Osteoblast (primary cell): Measurements from ENCODE around the gene ZNF425. TPM values are rescaled to one million over a fixed set of nuclear protein-coding genes. Genes with fewer than 3 reads are reported as not detected.

Source experiments
- DNase-seq: peaks from one replicate; pipeline ENCODE4 v3.0.0; 2011; ENCODE audit warnings: low spot score, mixed read lengths; ENCODE audit not compliant: insufficient read length; ENCODE audit errors: missing footprints
- H2AFZ ChIP-seq: 2 replicates; pipeline ENCODE4 v1.6.0; 2011; ENCODE audit warnings: mild to moderate bottlenecking, low read length
- H3K27ac ChIP-seq: 2 replicates; pipeline ENCODE4 v1.5.1; 2011; ENCODE audit warnings: mild to moderate bottlenecking, low read depth, low read length, moderate library complexity
- H3K27me3 ChIP-seq: 2 replicates; pipeline ENCODE4 v1.6.0; 2012; ENCODE audit warnings: mild to moderate bottlenecking, control low read depth, inconsistent platforms, low read length, moderate library complexity; ENCODE audit not compliant: insufficient read depth
- H3K36me3 ChIP-seq: 2 replicates; pipeline ENCODE4 v1.5.1; 2011; ENCODE audit warnings: mild to moderate bottlenecking, low read length, control low read depth, moderate library complexity; ENCODE audit not compliant: insufficient read depth
- H3K4me1 ChIP-seq: 2 replicates; pipeline ENCODE4 v1.5.1; 2011; ENCODE audit warnings: mild to moderate bottlenecking, low read length, control low read depth, moderate library complexity; ENCODE audit not compliant: insufficient read depth
- H3K4me2 ChIP-seq: 2 replicates; pipeline ENCODE4 v1.6.0; 2011; ENCODE audit warnings: mild to moderate bottlenecking, low read length; ENCODE audit not compliant: insufficient read depth
- H3K4me3 ChIP-seq: fragments of 200-600 bp; sonication (generic); 3 replicates; pipeline ENCODE4 v1.5.1; 2012; ENCODE audit warnings: mild to moderate bottlenecking, low read length, inconsistent platforms; ENCODE audit not compliant: insufficient read depth
- H3K79me2 ChIP-seq: 2 replicates; pipeline ENCODE4 v1.6.0; 2012; ENCODE audit warnings: mild to moderate bottlenecking, low read length, control low read depth, inconsistent platforms; ENCODE audit not compliant: insufficient read depth
- H3K9me3 ChIP-seq: 2 replicates; pipeline ENCODE4 v1.5.1; 2011; ENCODE audit warnings: low read depth, low read length, control low read depth
- H4K20me1 ChIP-seq: 2 replicates; pipeline ENCODE4 v1.6.0; 2012; ENCODE audit warnings: mild to moderate bottlenecking, low read length, control low read depth; ENCODE audit not compliant: insufficient read depth
- total RNA-seq: library from RNA; depleted of rRNA; stranded (reverse); fragments of >200 nt; gene quantifications from 2 replicates; pipeline ENCODE4 v1.2.3, GENCODE V29; 2012
- TF ChIP-seq, protein P1 (sequence below): IDR thresholded peaks from 2 replicates; pipeline ENCODE4 v1.5.1; 2011; ENCODE audit warnings: mild to moderate bottlenecking, low read depth, low read length, moderate library complexity; ENCODE audit errors: extremely low read depth

ZNF425 gene
- total RNA-seq, 1 donor: 4.3 TPM

DNA sequence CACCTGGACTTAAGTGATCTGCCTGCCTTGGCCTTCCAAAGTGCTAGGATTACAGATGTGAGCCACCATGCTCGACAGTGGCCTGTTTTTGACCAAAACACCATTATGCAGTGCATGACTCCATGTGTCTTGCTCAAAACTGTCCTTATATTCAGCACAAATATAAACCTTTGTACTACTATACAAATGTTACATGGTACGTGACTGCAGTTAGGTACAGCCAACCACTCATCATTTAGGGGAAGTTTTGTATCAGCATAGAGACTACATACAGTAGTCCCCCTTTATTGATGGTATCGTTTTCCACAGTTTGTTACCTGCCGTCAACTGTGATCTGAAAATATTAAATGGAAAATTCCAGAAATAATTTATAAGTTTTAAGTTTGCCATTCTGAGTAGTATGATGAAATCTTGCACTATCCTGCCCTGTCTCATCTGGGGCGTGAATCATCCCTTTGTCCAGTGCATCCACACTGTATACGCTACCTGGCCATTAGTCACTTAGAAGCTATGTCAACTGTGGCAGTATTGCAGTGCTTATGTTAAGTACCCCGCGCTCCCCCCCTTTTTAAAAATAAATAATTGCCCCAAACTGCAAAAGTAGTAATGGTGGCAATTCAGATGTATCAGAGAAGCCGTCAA, 45.9 kb upstream of the ZNF425 start:
- TF ChIP-seq, protein P1, sequence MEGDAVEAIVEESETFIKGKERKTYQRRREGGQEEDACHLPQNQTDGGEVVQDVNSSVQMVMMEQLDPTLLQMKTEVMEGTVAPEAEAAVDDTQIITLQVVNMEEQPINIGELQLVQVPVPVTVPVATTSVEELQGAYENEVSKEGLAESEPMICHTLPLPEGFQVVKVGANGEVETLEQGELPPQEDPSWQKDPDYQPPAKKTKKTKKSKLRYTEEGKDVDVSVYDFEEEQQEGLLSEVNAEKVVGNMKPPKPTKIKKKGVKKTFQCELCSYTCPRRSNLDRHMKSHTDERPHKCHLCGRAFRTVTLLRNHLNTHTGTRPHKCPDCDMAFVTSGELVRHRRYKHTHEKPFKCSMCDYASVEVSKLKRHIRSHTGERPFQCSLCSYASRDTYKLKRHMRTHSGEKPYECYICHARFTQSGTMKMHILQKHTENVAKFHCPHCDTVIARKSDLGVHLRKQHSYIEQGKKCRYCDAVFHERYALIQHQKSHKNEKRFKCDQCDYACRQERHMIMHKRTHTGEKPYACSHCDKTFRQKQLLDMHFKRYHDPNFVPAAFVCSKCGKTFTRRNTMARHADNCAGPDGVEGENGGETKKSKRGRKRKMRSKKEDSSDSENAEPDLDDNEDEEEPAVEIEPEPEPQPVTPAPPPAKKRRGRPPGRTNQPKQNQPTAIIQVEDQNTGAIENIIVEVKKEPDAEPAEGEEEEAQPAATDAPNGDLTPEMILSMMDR: no peak
- H2AFZ ChIP-seq: no peak overlapping the region
- H3K36me3 ChIP-seq: peaks cover 70% of the 10 kb centered on the region
- H3K4me1 ChIP-seq: no peaks in the 10 kb centered on the region
- no peak overlapping the region for H3K27ac ChIP-seq
- H3K79me2 ChIP-seq: peaks cover 3% of the 10 kb centered on the region
- H4K20me1 ChIP-seq: no peaks in the 10 kb centered on the region
- no peak overlapping the region for H3K4me3 ChIP-seq
- no peak overlapping the region for H3K4me2 ChIP-seq
- H3K9me3 ChIP-seq: no peaks in the 10 kb centered on the region
- no peaks in the 10 kb centered on the region for H3K27me3 ChIP-seq
- DNase-seq: peak; percentile 45

GRCh38 chr7:149166630-149167352, 40.7 kb upstream of the ZNF425 start:
- Histone ChIP-seq H3K9me3 (no peaks in the 10 kb centered on the region), H3K27me3 (no peaks in the 10 kb centered on the region), H3K79me2 (peaks cover 7% of the 10 kb centered on the region), H3K4me2 (no peak overlapping the region), H2AFZ (no peak overlapping the region), H3K4me1 (no peaks in the 10 kb centered on the region), H4K20me1 (no peaks in the 10 kb centered on the region), H3K27ac (no peak overlapping the region), H3K4me3 (no peak overlapping the region), H3K36me3 (peaks cover 69% of the 10 kb centered on the region)
- DNase-seq: no peak
- TF ChIP-seq, protein P1: no peak

- H3K27ac ChIP-seq: no peak overlapping the region
- peaks cover 4% of the 10 kb centered on the region for H3K4me1 ChIP-seq
- peaks cover 3% of the 10 kb centered on the region for H4K20me1 ChIP-seq
- H3K4me2 ChIP-seq: no peak overlapping the region
- no peaks in the 10 kb centered on the region for H3K9me3 ChIP-seq
- H3K4me3 ChIP-seq: no peak overlapping the region
- no peak overlapping the region for H2AFZ ChIP-seq
- TF ChIP-seq, protein P1: no peak
- peaks cover 12% of the 10 kb centered on the region for H3K79me2 ChIP-seq
- H3K36me3 ChIP-seq: peaks cover 66% of the 10 kb centered on the region
- no peaks in the 10 kb centered on the region for H3K27me3 ChIP-seq
- DNase-seq: no peak
These were observed 40.0 kb upstream of the ZNF425 start for GRCh38 chr7:149166142-149166541.

DNA sequence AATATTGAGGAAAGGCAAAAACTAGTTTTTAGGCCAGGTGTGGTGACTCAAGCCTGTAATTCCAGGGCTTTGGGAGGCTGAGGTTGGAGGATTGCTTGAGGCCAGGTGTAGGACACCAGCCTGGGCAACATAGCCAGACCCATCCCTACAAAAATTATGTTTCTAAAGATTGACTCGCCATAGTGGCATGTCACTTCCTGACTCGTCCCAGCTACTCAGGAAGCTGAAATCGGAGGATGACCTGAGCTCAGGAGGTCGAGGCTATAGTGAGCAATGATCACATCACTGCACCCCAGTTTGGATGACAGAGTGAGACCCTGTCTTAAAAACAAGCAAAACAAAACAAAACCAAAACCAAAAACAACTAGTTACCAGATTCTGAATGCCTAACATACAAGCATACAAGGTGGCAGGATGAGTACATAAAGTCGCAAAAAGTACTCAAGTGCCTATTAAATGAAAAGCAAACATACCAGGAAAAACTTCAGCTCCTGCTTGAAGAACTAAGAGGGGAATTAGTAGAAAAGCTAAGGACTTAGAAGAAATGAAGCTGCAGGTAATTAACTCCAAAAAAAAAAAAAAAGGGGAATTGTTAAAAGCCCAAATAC, 35.2 kb upstream of the ZNF425 start:
- H3K79me2 ChIP-seq: peaks cover 33% of the 10 kb centered on the region
- TF ChIP-seq, protein P1: no peak

More for the DNA sequence above, 35.2 kb upstream of the ZNF425 start:
- Histone ChIP-seq H3K36me3 (peaks cover 26% of the 10 kb centered on the region), H2AFZ (no peak overlapping the region), H3K9me3 (no peaks in the 10 kb centered on the region), H3K4me2 (peak overlapping the region; percentile 2), H3K4me1 (peaks cover 8% of the 10 kb centered on the region), H4K20me1 (peaks cover 4% of the 10 kb centered on the region), H3K4me3 (no peak overlapping the region), H3K27ac (peak overlapping the region; percentile 7), H3K27me3 (no peaks in the 10 kb centered on the region)
- DNase-seq: no peak
